Choroid plexus epithelial cell (primary cell): ENCODE data around the gene RDH16.
"Not testable (repeated sequence)": the region's sequence is repeated elsewhere in the genome, so short reads cannot be mapped to it uniquely, and the experiment has no call there.

ENCODE experiments used
- DNase-seq: peaks from one replicate; pipeline ENCODE4 v3.0.0-alpha.2; 2010; ENCODE audit warnings: low read depth
- H3K4me3 ChIP-seq: 2 replicates; pipeline ENCODE4 v1.5.1; 2011; ENCODE audit warnings: low read depth, mild to moderate bottlenecking, control low read depth, low read length, moderate library complexity
- CTCF ChIP-seq: conservative IDR thresholded peaks from 2 replicates; pipeline ENCODE4 v1.5.1; 2011; ENCODE audit warnings: low read depth, mild to moderate bottlenecking, control low read depth, inconsistent platforms, low read length, moderate library complexity

RDH16 gene

GRCh38 chr12:56989861-56990610 lies 32.6 kb upstream of the RDH16 start:
- no peak for DNase-seq
- TF ChIP-seq CTCF = no peak
- H3K4me3 ChIP-seq = no peak overlapping the region

GRCh38 chr12:56988207-56988739 lies 30.9 kb upstream of the RDH16 start:
- TF ChIP-seq CTCF = no peak
- H3K4me3 ChIP-seq = no peak overlapping the region
- DNase-seq = no peak

GRCh38 chr12:56987551-56988053 lies 30.2 kb upstream of the RDH16 start:
- peak; percentile 95 for TF ChIP-seq CTCF

GRCh38 chr12:56987011-56987410 lies 29.6 kb upstream of the RDH16 start:
- H3K4me3 ChIP-seq = no peak overlapping the region
- no peak for DNase-seq
- no peak for TF ChIP-seq CTCF

More at GRCh38 chr12:56987551-56988053, 30.2 kb upstream of the RDH16 start:
- DNase-seq = peak; percentile 86
- no peak overlapping the region for H3K4me3 ChIP-seq

- not testable (repeated sequence) for H3K4me3 ChIP-seq
- peak; percentile 48 for DNase-seq
Observed at GRCh38 chr12:56985714-56986113, 28.3 kb upstream of the RDH16 start.

GRCh38 chr12:56983386-56983785 lies 26.0 kb upstream of the RDH16 start:
- no peak for DNase-seq
- no peak for TF ChIP-seq CTCF
- no peak overlapping the region for H3K4me3 ChIP-seq

GRCh38 chr12:56982578-56983236 lies 25.3 kb upstream of the RDH16 start:
- DNase-seq, H3K4me3 ChIP-seq: not testable (repeated sequence)

GRCh38 chr12:56980941-56981530 lies 23.6 kb upstream of the RDH16 start:
- TF ChIP-seq CTCF = no peak
- no peak overlapping the region for H3K4me3 ChIP-seq
- DNase-seq = no peak
